Astrocyte (in vitro differentiated cells and primary cell): Measurements from ENCODE around the gene MAGEB4. TPM values are rescaled to one million over a fixed set of nuclear protein-coding genes. Genes with fewer than 3 reads are reported as not detected.

Experiments used
- DNase-seq: peaks from one replicate; pipeline ENCODE4 v3.0.0-alpha.2; 2010; ENCODE audit warnings: low read depth
- FAIRE-seq: peaks from 2 replicates; lab custom pipeline; 2011; peaks lifted over from hg19 to GRCh38; lab: Jason Lieb, UNC
- H2AFZ ChIP-seq: 2 replicates; pipeline ENCODE4 v1.6.0; 2012; ENCODE audit warnings: low read depth, low read length, inconsistent platforms
- H3K27ac ChIP-seq: 2 replicates; pipeline ENCODE4 v1.5.1; 2011; ENCODE audit warnings: low read depth, low read length, inconsistent platforms
- H3K27me3 ChIP-seq: 2 replicates; pipeline ENCODE4 v1.6.0; 2011; ENCODE audit warnings: low read length, inconsistent platforms; ENCODE audit not compliant: insufficient read depth
- H3K36me3 ChIP-seq: 2 replicates; pipeline ENCODE4 v1.5.1; 2011; ENCODE audit warnings: low read length, inconsistent platforms; ENCODE audit not compliant: insufficient read depth
- H3K4me1 ChIP-seq: 2 replicates; pipeline ENCODE4 v1.5.1; 2011; ENCODE audit warnings: low read length, inconsistent platforms; ENCODE audit not compliant: insufficient read depth
- H3K4me2 ChIP-seq: 2 replicates; pipeline ENCODE4 v1.6.0; 2012; ENCODE audit warnings: low read length, inconsistent platforms
- H3K4me3 ChIP-seq: 2 replicates; pipeline ENCODE4 v1.5.1; 2011; ENCODE audit warnings: low read depth, mild to moderate bottlenecking, low read length, inconsistent platforms; ENCODE audit not compliant: insufficient read depth
- H3K79me2 ChIP-seq: 2 replicates; pipeline ENCODE4 v1.6.0; 2012; ENCODE audit warnings: mild to moderate bottlenecking, low read length, inconsistent platforms; ENCODE audit not compliant: insufficient read depth
- H3K9ac ChIP-seq: 2 replicates; pipeline ENCODE4 v1.6.0; 2012; ENCODE audit warnings: mild to moderate bottlenecking, low read length, inconsistent platforms
- H3K9me3 ChIP-seq: 2 replicates; pipeline ENCODE4 v1.5.1; 2012; ENCODE audit warnings: low read depth, mild to moderate bottlenecking, low read length, inconsistent platforms; ENCODE audit not compliant: insufficient read depth
- H4K20me1 ChIP-seq: 2 replicates; pipeline ENCODE4 v1.6.0; 2012; ENCODE audit warnings: low read length, inconsistent platforms; ENCODE audit not compliant: insufficient read depth
- H3K27ac Mint-ChIP-seq: one replicate; pipeline ENCODE4 v1.8.0; 2021; ENCODE audit warnings: mild to moderate bottlenecking, mixed read lengths; ENCODE audit not compliant: unreplicated experiment
- H3K27me3 Mint-ChIP-seq: one replicate; pipeline ENCODE4 v1.8.0; 2021; ENCODE audit warnings: low read depth, mixed read lengths; ENCODE audit not compliant: unreplicated experiment
- H3K36me3 Mint-ChIP-seq: one replicate; pipeline ENCODE4 v1.8.0; 2021; ENCODE audit warnings: low read depth, mixed read lengths; ENCODE audit not compliant: unreplicated experiment
- H3K4me1 Mint-ChIP-seq: one replicate; pipeline ENCODE4 v1.8.0; 2021; ENCODE audit warnings: low read depth, mixed read lengths; ENCODE audit not compliant: unreplicated experiment
- H3K4me3 Mint-ChIP-seq: one replicate; pipeline ENCODE4 v1.8.0; 2021; ENCODE audit warnings: mild to moderate bottlenecking, moderate library complexity, mixed read lengths; ENCODE audit not compliant: unreplicated experiment
- H3K9me3 Mint-ChIP-seq: one replicate; pipeline ENCODE4 v1.8.0; 2021; ENCODE audit warnings: mild to moderate bottlenecking, mixed read lengths; ENCODE audit not compliant: unreplicated experiment
- EZH2 ChIP-seq: IDR thresholded peaks from 2 replicates; pipeline ENCODE4 v1.6.1; 2012; ENCODE audit warnings: mild to moderate bottlenecking, low read length, inconsistent platforms; ENCODE audit not compliant: insufficient read depth
- total RNA-seq: library from RNA; stranded (reverse); gene quantifications from 2 replicates; pipeline ENCODE4 v1.2.1, GENCODE V29; 2021
- TF ChIP-seq, protein P1 (sequence below): IDR thresholded peaks from 2 replicates; pipeline ENCODE4 v1.5.1; 2011; ENCODE audit warnings: low read depth, mild to moderate bottlenecking, inconsistent platforms, low read length, moderate library complexity; ENCODE audit not compliant: insufficient read depth

Gene MAGEB4
- total RNA-seq, 1 donor from 2014 or later: not detected

DNA sequence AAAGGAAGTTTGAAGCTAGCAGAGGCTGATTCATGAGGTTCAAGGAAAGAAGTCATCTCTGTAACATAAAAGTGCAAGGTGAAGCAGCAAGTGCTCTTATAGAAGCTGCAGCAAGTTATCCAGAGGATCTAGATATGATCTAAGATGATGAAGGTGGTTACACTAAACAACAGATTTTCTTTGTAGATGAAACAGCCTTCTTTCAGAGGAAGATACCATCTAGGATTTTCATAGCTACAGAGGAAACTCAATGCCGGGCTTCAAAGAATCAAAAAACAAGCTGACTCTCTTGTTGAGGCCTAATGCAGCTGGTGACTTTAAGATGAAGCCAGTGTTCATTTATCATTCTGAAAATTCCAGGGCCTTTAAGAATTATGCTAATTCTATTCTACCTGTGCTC is 38.6 kb downstream of the MAGEB4 start:
- H4K20me1 ChIP-seq: no peaks in the 10 kb centered on the region
- no peaks in the 10 kb centered on the region for H3K36me3 ChIP-seq
- TF ChIP-seq EZH2: no peak
- TF ChIP-seq, protein P1, sequence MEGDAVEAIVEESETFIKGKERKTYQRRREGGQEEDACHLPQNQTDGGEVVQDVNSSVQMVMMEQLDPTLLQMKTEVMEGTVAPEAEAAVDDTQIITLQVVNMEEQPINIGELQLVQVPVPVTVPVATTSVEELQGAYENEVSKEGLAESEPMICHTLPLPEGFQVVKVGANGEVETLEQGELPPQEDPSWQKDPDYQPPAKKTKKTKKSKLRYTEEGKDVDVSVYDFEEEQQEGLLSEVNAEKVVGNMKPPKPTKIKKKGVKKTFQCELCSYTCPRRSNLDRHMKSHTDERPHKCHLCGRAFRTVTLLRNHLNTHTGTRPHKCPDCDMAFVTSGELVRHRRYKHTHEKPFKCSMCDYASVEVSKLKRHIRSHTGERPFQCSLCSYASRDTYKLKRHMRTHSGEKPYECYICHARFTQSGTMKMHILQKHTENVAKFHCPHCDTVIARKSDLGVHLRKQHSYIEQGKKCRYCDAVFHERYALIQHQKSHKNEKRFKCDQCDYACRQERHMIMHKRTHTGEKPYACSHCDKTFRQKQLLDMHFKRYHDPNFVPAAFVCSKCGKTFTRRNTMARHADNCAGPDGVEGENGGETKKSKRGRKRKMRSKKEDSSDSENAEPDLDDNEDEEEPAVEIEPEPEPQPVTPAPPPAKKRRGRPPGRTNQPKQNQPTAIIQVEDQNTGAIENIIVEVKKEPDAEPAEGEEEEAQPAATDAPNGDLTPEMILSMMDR: no peak
- H3K9me3 Mint-ChIP-seq: no peaks in the 10 kb centered on the region
- no peaks in the 10 kb centered on the region for H3K79me2 ChIP-seq
- no peak overlapping the region for H2AFZ ChIP-seq
- H3K27me3 Mint-ChIP-seq: no peaks in the 10 kb centered on the region
- FAIRE-seq (peak; percentile 99), DNase-seq (no peak)
- H3K27me3 ChIP-seq: no peaks in the 10 kb centered on the region
- no peak overlapping the region for H3K4me3 Mint-ChIP-seq
- peaks cover 30% of the 10 kb centered on the region for H3K4me1 Mint-ChIP-seq
- no peak overlapping the region for H3K4me2 ChIP-seq
- H3K9ac ChIP-seq: no peak overlapping the region
- no peak overlapping the region for H3K4me3 ChIP-seq
- no peaks in the 10 kb centered on the region for H3K9me3 ChIP-seq
- no peaks in the 10 kb centered on the region for H3K36me3 Mint-ChIP-seq
- H3K27ac Mint-ChIP-seq: no peak overlapping the region
- no peak overlapping the region for H3K27ac ChIP-seq
- H3K4me1 ChIP-seq: peaks cover 6% of the 10 kb centered on the region

DNA sequence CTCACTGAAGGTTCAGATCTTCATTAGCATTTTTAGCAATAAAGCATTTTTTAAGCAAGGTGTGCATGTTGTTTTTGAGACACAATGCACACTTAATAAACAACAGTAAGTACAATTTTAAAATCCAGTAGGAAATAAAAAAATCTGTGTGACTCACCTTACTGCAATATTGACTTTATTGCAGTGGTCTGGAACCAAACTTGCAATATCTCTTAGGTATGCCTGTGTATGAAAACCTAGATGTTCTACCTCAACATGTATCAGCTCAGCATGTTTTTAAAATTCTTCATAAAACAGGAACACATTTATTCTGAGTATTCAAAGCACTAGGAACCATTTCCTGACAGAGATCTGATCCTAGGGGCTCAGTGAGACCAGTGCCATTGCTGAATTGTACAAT is 40.7 kb downstream of the MAGEB4 start:
- H3K9me3 Mint-ChIP-seq: no peaks in the 10 kb centered on the region
- FAIRE-seq: peak; percentile 96

More for the DNA sequence above, 40.7 kb downstream of the MAGEB4 start:
- peak overlapping the region; percentile 22 for H3K9ac ChIP-seq
- no peaks in the 10 kb centered on the region for H4K20me1 ChIP-seq
- Mint-ChIP-seq H3K4me1 (peaks cover 28% of the 10 kb centered on the region), H3K27me3 (no peaks in the 10 kb centered on the region), H3K4me3 (no peak overlapping the region), H3K36me3 (no peaks in the 10 kb centered on the region), H3K27ac (peak overlapping the region; percentile 97)
- H2AFZ ChIP-seq: no peak overlapping the region
- H3K27me3 ChIP-seq: no peaks in the 10 kb centered on the region
- peak overlapping the region; percentile 91 for H3K27ac ChIP-seq
- no peak overlapping the region for H3K4me3 ChIP-seq
- H3K36me3 ChIP-seq: no peaks in the 10 kb centered on the region
- no peaks in the 10 kb centered on the region for H3K9me3 ChIP-seq
- peaks cover 6% of the 10 kb centered on the region for H3K4me1 ChIP-seq
- H3K4me2 ChIP-seq: peak overlapping the region; percentile 44
- no peak for TF ChIP-seq EZH2
- TF ChIP-seq, protein P1: no peak
- DNase-seq: no peak
- H3K79me2 ChIP-seq: no peaks in the 10 kb centered on the region
